ENCODE data around the gene CCL22. TPM values are rescaled to one million over a fixed set of nuclear protein-coding genes. Genes with fewer than 3 reads are reported as not detected.
"Not testable (repeated sequence)": the region's sequence is repeated elsewhere in the genome, so short reads cannot be mapped to it uniquely, and the experiment has no call there.

CCL22 gene
- total RNA-seq, 1 donor from 2014 or later: 14.1 TPM

GRCh38 chr16:57335366-57335765 is 23.2 kb upstream of the CCL22 start:
- H3K9me3 Mint-ChIP-seq: no peaks in the 10 kb centered on the region
- H3K27me3 Mint-ChIP-seq: peaks cover 34% of the 10 kb centered on the region
- no peak for DNase-seq
- no peak overlapping the region for H3K4me3 Mint-ChIP-seq
- H3K4me1 Mint-ChIP-seq: peaks cover 10% of the 10 kb centered on the region
- intact Hi-C loops (cut with micrococcal nuclease): loop anchor here (5.0 kb wide), 1 partner anchor 42 kb away; no protein-coding TSS in a partner anchor
- H3K36me3 Mint-ChIP-seq (ENCODE audit: low read depth): no peaks in the 10 kb centered on the region
- no peak overlapping the region for H3K27ac Mint-ChIP-seq

- no peak for DNase-seq
- peak overlapping the region; percentile 6 for H3K27ac Mint-ChIP-seq
- no peaks in the 10 kb centered on the region for H3K36me3 Mint-ChIP-seq (ENCODE audit: low read depth)
- peaks cover 3% of the 10 kb centered on the region for H3K9me3 Mint-ChIP-seq
- H3K27me3 Mint-ChIP-seq: peaks cover 12% of the 10 kb centered on the region
- intact Hi-C loops (cut with micrococcal nuclease): no loop called here
- no peak overlapping the region for H3K4me3 Mint-ChIP-seq
- peaks cover 20% of the 10 kb centered on the region for H3K4me1 Mint-ChIP-seq
Measured at GRCh38 chr16:57341062-57341440, 17.5 kb upstream of the CCL22 start.

GRCh38 chr16:57341441-57342303 is 16.9 kb upstream of the CCL22 start:
- Mint-ChIP-seq H3K9me3 (peaks cover 3% of the 10 kb centered on the region), H3K27me3 (peaks cover 10% of the 10 kb centered on the region), H3K36me3 (ENCODE audit: low read depth) (no peaks in the 10 kb centered on the region), H3K27ac (no peak overlapping the region), H3K4me1 (peaks cover 20% of the 10 kb centered on the region), H3K4me3 (no peak overlapping the region)
- DNase-seq: no peak
- intact Hi-C loops (cut with micrococcal nuclease): no loop called here

GRCh38 chr16:57342606-57343005 is 16.0 kb upstream of the CCL22 start:
- Mint-ChIP-seq H3K4me1 (peaks cover 20% of the 10 kb centered on the region), H3K27me3 (peaks cover 19% of the 10 kb centered on the region)
- H3K9me3 Mint-ChIP-seq; H3K4me3 Mint-ChIP-seq; H3K36me3 Mint-ChIP-seq (ENCODE audit: low read depth); DNase-seq; intact Hi-C loops (cut with micrococcal nuclease); H3K27ac Mint-ChIP-seq: not testable (repeated sequence)

- intact Hi-C loops (cut with micrococcal nuclease): no loop called here
- no peak overlapping the region for H3K27ac Mint-ChIP-seq
- no peaks in the 10 kb centered on the region for H3K36me3 Mint-ChIP-seq (ENCODE audit: low read depth)
- no peak for DNase-seq
- peaks cover 25% of the 10 kb centered on the region for H3K27me3 Mint-ChIP-seq
- peaks cover 7% of the 10 kb centered on the region for H3K9me3 Mint-ChIP-seq
- H3K4me3 Mint-ChIP-seq: no peak overlapping the region
- H3K4me1 Mint-ChIP-seq: peaks cover 20% of the 10 kb centered on the region
Measured at GRCh38 chr16:57343221-57343620, 15.4 kb upstream of the CCL22 start.

- Mint-ChIP-seq H3K27me3 (peaks cover 29% of the 10 kb centered on the region), H3K4me1 (peaks cover 19% of the 10 kb centered on the region)
- DNase-seq; intact Hi-C loops (cut with micrococcal nuclease); H3K27ac Mint-ChIP-seq; H3K36me3 Mint-ChIP-seq (ENCODE audit: low read depth); H3K4me3 Mint-ChIP-seq; H3K9me3 Mint-ChIP-seq: not testable (repeated sequence)
Measured at GRCh38 chr16:57344094-57344493, 14.5 kb upstream of the CCL22 start.

- intact Hi-C loops (cut with micrococcal nuclease): no loop called here
- Mint-ChIP-seq H3K36me3 (ENCODE audit: low read depth) (no peaks in the 10 kb centered on the region), H3K27ac (no peak overlapping the region), H3K4me1 (peaks cover 15% of the 10 kb centered on the region), H3K27me3 (peaks cover 37% of the 10 kb centered on the region), H3K4me3 (no peak overlapping the region), H3K9me3 (peaks cover 7% of the 10 kb centered on the region)
- DNase-seq: no peak
Measured at GRCh38 chr16:57345021-57345420, 13.6 kb upstream of the CCL22 start.

GRCh38 chr16:57345666-57346204 is 12.8 kb upstream of the CCL22 start:
- Mint-ChIP-seq H3K36me3 (ENCODE audit: low read depth) (no peaks in the 10 kb centered on the region), H3K27me3 (peaks cover 40% of the 10 kb centered on the region), H3K27ac (no peak overlapping the region), H3K4me1 (peaks cover 12% of the 10 kb centered on the region), H3K9me3 (peaks cover 7% of the 10 kb centered on the region), H3K4me3 (no peak overlapping the region)
- intact Hi-C loops (cut with micrococcal nuclease): no loop called here
- DNase-seq: no peak

- Mint-ChIP-seq H3K36me3 (ENCODE audit: low read depth) (no peaks in the 10 kb centered on the region), H3K4me1 (peaks cover 8% of the 10 kb centered on the region), H3K27ac (no peak overlapping the region), H3K4me3 (no peak overlapping the region), H3K9me3 (peaks cover 7% of the 10 kb centered on the region), H3K27me3 (peaks cover 49% of the 10 kb centered on the region)
- DNase-seq: no peak
- intact Hi-C loops (cut with micrococcal nuclease): no loop called here
Measured at GRCh38 chr16:57347858-57348257, 10.7 kb upstream of the CCL22 start.

- intact Hi-C loops (cut with micrococcal nuclease): no loop called here
- DNase-seq: no peak
- Mint-ChIP-seq H3K4me1 (peaks cover 5% of the 10 kb centered on the region), H3K4me3 (no peak overlapping the region), H3K27ac (no peak overlapping the region), H3K36me3 (ENCODE audit: low read depth) (no peaks in the 10 kb centered on the region), H3K27me3 (peaks cover 49% of the 10 kb centered on the region), H3K9me3 (peaks cover 7% of the 10 kb centered on the region)
Measured at GRCh38 chr16:57348327-57348726, 10.3 kb upstream of the CCL22 start.

- intact Hi-C loops (cut with micrococcal nuclease): no loop called here
- Mint-ChIP-seq H3K27me3 (peaks cover 49% of the 10 kb centered on the region), H3K4me1 (peaks cover 4% of the 10 kb centered on the region), H3K4me3 (no peak overlapping the region), H3K27ac (no peak overlapping the region), H3K9me3 (peaks cover 7% of the 10 kb centered on the region), H3K36me3 (ENCODE audit: low read depth) (no peaks in the 10 kb centered on the region)
- DNase-seq: no peak
Measured at GRCh38 chr16:57349212-57350031, 9.2 kb upstream of the CCL22 start.

GRCh38 chr16:57352636-57353047 is 5.9 kb upstream of the CCL22 start:
- Mint-ChIP-seq H3K27me3 (peaks cover 41% of the 10 kb centered on the region), H3K27ac (no peak overlapping the region), H3K36me3 (ENCODE audit: low read depth) (no peaks in the 10 kb centered on the region), H3K4me1 (peaks cover 5% of the 10 kb centered on the region), H3K9me3 (no peaks in the 10 kb centered on the region), H3K4me3 (no peak overlapping the region)
- no peak for DNase-seq
- intact Hi-C loops (cut with micrococcal nuclease): no loop called here

- Mint-ChIP-seq H3K4me1 (peaks cover 11% of the 10 kb centered on the region), H3K9me3 (no peaks in the 10 kb centered on the region), H3K4me3 (no peak overlapping the region)
Measured at GRCh38 chr16:57354311-57354710, 4.3 kb upstream of the CCL22 start.

GRCh38 chr16:57355898-57356414 is 2.6 kb upstream of the CCL22 start:
- peaks cover 15% of the 10 kb centered on the region for H3K27me3 Mint-ChIP-seq
- no peaks in the 10 kb centered on the region for H3K36me3 Mint-ChIP-seq (ENCODE audit: low read depth)
- intact Hi-C loops (cut with micrococcal nuclease): no loop called here
- no peak for DNase-seq
- no peaks in the 10 kb centered on the region for H3K9me3 Mint-ChIP-seq
- no peak overlapping the region for H3K4me3 Mint-ChIP-seq
- H3K4me1 Mint-ChIP-seq: peaks cover 7% of the 10 kb centered on the region
- H3K27ac Mint-ChIP-seq: no peak overlapping the region

More at GRCh38 chr16:57354311-57354710, 4.3 kb upstream of the CCL22 start:
- Mint-ChIP-seq H3K27me3 (peaks cover 24% of the 10 kb centered on the region), H3K27ac (no peak overlapping the region), H3K36me3 (ENCODE audit: low read depth) (no peaks in the 10 kb centered on the region)
- intact Hi-C loops (cut with micrococcal nuclease): no loop called here
- no peak for DNase-seq
